Measurements from ENCODE around the gene DYRK4.

Gene DYRK4

GRCh38 chr12:4566474-4566873 lies 4.5 kb downstream of the DYRK4 start:
- H3K4me3 ChIP-seq (ENCODE audit: low read depth, low read length) = no peak overlapping the region
- peaks cover 7% of the 10 kb centered on the region; the same call in 1 of the 2 replicates for H3K4me1 ChIP-seq (ENCODE audit: control insufficient read depth, insufficient read depth, low read length)
- H3K36me3 ChIP-seq (ENCODE audit: control insufficient read depth, insufficient read depth, low read length) = no peaks in the 10 kb centered on the region
- H3K9ac ChIP-seq (ENCODE audit: low read depth, low read length) = no peak overlapping the region
- H3K27me3 ChIP-seq (ENCODE audit: control insufficient read depth, insufficient read depth, low read length) = peaks cover 18% of the 10 kb centered on the region
- no peak overlapping the region for H3K27ac ChIP-seq (ENCODE audit: low read depth, low read length)
- no peaks in the 10 kb centered on the region for H3K9me3 ChIP-seq (ENCODE audit: control insufficient read depth, insufficient read depth, low read length)

GRCh38 chr12:4567073-4567881 lies 5.3 kb downstream of the DYRK4 start:
- Histone ChIP-seq H3K4me1 (ENCODE audit: control insufficient read depth, insufficient read depth, low read length) (0 out of 2 replicates have a peak, but pooled peaks cover 3% of the 10 kb centered on the region), H3K4me3 (ENCODE audit: low read depth, low read length) (no peak overlapping the region), H3K27ac (ENCODE audit: low read depth, low read length) (no peak overlapping the region)

GRCh38 chr12:4569261-4569660 lies 7.3 kb downstream of the DYRK4 start:
- Histone ChIP-seq H3K9me3 (ENCODE audit: control insufficient read depth, insufficient read depth, low read length) (no peaks in the 10 kb centered on the region), H3K27me3 (ENCODE audit: control insufficient read depth, insufficient read depth, low read length) (no peaks in the 10 kb centered on the region), H3K4me3 (ENCODE audit: low read depth, low read length) (no peak overlapping the region), H3K4me1 (ENCODE audit: control insufficient read depth, insufficient read depth, low read length) (no peaks in the 10 kb centered on the region), H3K36me3 (ENCODE audit: control insufficient read depth, insufficient read depth, low read length) (no peaks in the 10 kb centered on the region), H3K27ac (ENCODE audit: low read depth, low read length) (no peak overlapping the region), H3K9ac (ENCODE audit: low read depth, low read length) (no peak overlapping the region)

More at GRCh38 chr12:4567073-4567881, 5.3 kb downstream of the DYRK4 start:
- H3K36me3 ChIP-seq (ENCODE audit: control insufficient read depth, insufficient read depth, low read length) = no peaks in the 10 kb centered on the region
- H3K9me3 ChIP-seq (ENCODE audit: control insufficient read depth, insufficient read depth, low read length) = no peaks in the 10 kb centered on the region
- no peak overlapping the region for H3K9ac ChIP-seq (ENCODE audit: low read depth, low read length)
- H3K27me3 ChIP-seq (ENCODE audit: control insufficient read depth, insufficient read depth, low read length) = peaks cover 17% of the 10 kb centered on the region

- no peak overlapping the region for H3K9ac ChIP-seq (ENCODE audit: low read depth, low read length)
- H3K4me3 ChIP-seq (ENCODE audit: low read depth, low read length) = no peak overlapping the region
These were observed 10.7 kb downstream of the DYRK4 start for GRCh38 chr12:4572680-4573079.

GRCh38 chr12:4579305-4580102 lies 17.5 kb downstream of the DYRK4 start:
- Histone ChIP-seq H3K9me3 (ENCODE audit: control insufficient read depth, insufficient read depth, low read length) (no peaks in the 10 kb centered on the region), H3K27me3 (ENCODE audit: control insufficient read depth, insufficient read depth, low read length) (no peaks in the 10 kb centered on the region), H3K9ac (ENCODE audit: low read depth, low read length) (no peak overlapping the region), H3K36me3 (ENCODE audit: control insufficient read depth, insufficient read depth, low read length) (no peaks in the 10 kb centered on the region), H3K27ac (ENCODE audit: low read depth, low read length) (no peak overlapping the region), H3K4me1 (ENCODE audit: control insufficient read depth, insufficient read depth, low read length) (no peaks in the 10 kb centered on the region), H3K4me3 (ENCODE audit: low read depth, low read length) (no peak overlapping the region)

More at GRCh38 chr12:4572680-4573079, 10.7 kb downstream of the DYRK4 start:
- Histone ChIP-seq H3K36me3 (ENCODE audit: control insufficient read depth, insufficient read depth, low read length) (no peaks in the 10 kb centered on the region), H3K4me1 (ENCODE audit: control insufficient read depth, insufficient read depth, low read length) (no peaks in the 10 kb centered on the region), H3K27ac (ENCODE audit: low read depth, low read length) (no peak overlapping the region), H3K27me3 (ENCODE audit: control insufficient read depth, insufficient read depth, low read length) (no peaks in the 10 kb centered on the region), H3K9me3 (ENCODE audit: control insufficient read depth, insufficient read depth, low read length) (no peaks in the 10 kb centered on the region)

GRCh38 chr12:4580281-4580688 lies 18.3 kb downstream of the DYRK4 start:
- Histone ChIP-seq H3K9ac (ENCODE audit: low read depth, low read length) (no peak overlapping the region), H3K27ac (ENCODE audit: low read depth, low read length) (no peak overlapping the region)

GRCh38 chr12:4584281-4584680 lies 22.3 kb downstream of the DYRK4 start:
- Histone ChIP-seq H3K4me1 (ENCODE audit: control insufficient read depth, insufficient read depth, low read length) (no peaks in the 10 kb centered on the region; the same call in 1 of the 2 replicates), H3K27ac (ENCODE audit: low read depth, low read length) (no peak overlapping the region), H3K36me3 (ENCODE audit: control insufficient read depth, insufficient read depth, low read length) (no peaks in the 10 kb centered on the region), H3K9ac (ENCODE audit: low read depth, low read length) (no peak overlapping the region), H3K9me3 (ENCODE audit: control insufficient read depth, insufficient read depth, low read length) (no peaks in the 10 kb centered on the region), H3K27me3 (ENCODE audit: control insufficient read depth, insufficient read depth, low read length) (no peaks in the 10 kb centered on the region), H3K4me3 (ENCODE audit: low read depth, low read length) (no peak overlapping the region)

More at GRCh38 chr12:4580281-4580688, 18.3 kb downstream of the DYRK4 start:
- no peaks in the 10 kb centered on the region for H3K9me3 ChIP-seq (ENCODE audit: control insufficient read depth, insufficient read depth, low read length)
- H3K4me1 ChIP-seq (ENCODE audit: control insufficient read depth, insufficient read depth, low read length) = no peaks in the 10 kb centered on the region
- H3K4me3 ChIP-seq (ENCODE audit: low read depth, low read length) = no peak overlapping the region
- no peaks in the 10 kb centered on the region for H3K36me3 ChIP-seq (ENCODE audit: control insufficient read depth, insufficient read depth, low read length)
- no peaks in the 10 kb centered on the region for H3K27me3 ChIP-seq (ENCODE audit: control insufficient read depth, insufficient read depth, low read length)

GRCh38 chr12:4584896-4585295 lies 22.9 kb downstream of the DYRK4 start:
- Histone ChIP-seq H3K27ac (ENCODE audit: low read depth, low read length) (no peak overlapping the region), H3K4me1 (ENCODE audit: control insufficient read depth, insufficient read depth, low read length) (no peaks in the 10 kb centered on the region; the same call in 1 of the 2 replicates), H3K9me3 (ENCODE audit: control insufficient read depth, insufficient read depth, low read length) (no peaks in the 10 kb centered on the region), H3K27me3 (ENCODE audit: control insufficient read depth, insufficient read depth, low read length) (no peaks in the 10 kb centered on the region), H3K9ac (ENCODE audit: low read depth, low read length) (no peak overlapping the region), H3K4me3 (ENCODE audit: low read depth, low read length) (no peak overlapping the region), H3K36me3 (ENCODE audit: control insufficient read depth, insufficient read depth, low read length) (no peaks in the 10 kb centered on the region)

- H3K9ac ChIP-seq (ENCODE audit: low read depth, low read length) = no peak overlapping the region
These were observed 24.5 kb downstream of the DYRK4 start for GRCh38 chr12:4586500-4586899.

GRCh38 chr12:4587108-4587507 lies 25.1 kb downstream of the DYRK4 start:
- Histone ChIP-seq H3K4me3 (ENCODE audit: low read depth, low read length) (no peak overlapping the region), H3K36me3 (ENCODE audit: control insufficient read depth, insufficient read depth, low read length) (no peaks in the 10 kb centered on the region), H3K27ac (ENCODE audit: low read depth, low read length) (no peak overlapping the region), H3K9me3 (ENCODE audit: control insufficient read depth, insufficient read depth, low read length) (no peaks in the 10 kb centered on the region), H3K9ac (ENCODE audit: low read depth, low read length) (no peak overlapping the region), H3K27me3 (ENCODE audit: control insufficient read depth, insufficient read depth, low read length) (no peaks in the 10 kb centered on the region), H3K4me1 (ENCODE audit: control insufficient read depth, insufficient read depth, low read length) (no peaks in the 10 kb centered on the region; the same call in 1 of the 2 replicates)

More at GRCh38 chr12:4586500-4586899, 24.5 kb downstream of the DYRK4 start:
- Histone ChIP-seq H3K4me1 (ENCODE audit: control insufficient read depth, insufficient read depth, low read length) (no peaks in the 10 kb centered on the region; the same call in 1 of the 2 replicates), H3K27me3 (ENCODE audit: control insufficient read depth, insufficient read depth, low read length) (no peaks in the 10 kb centered on the region), H3K27ac (ENCODE audit: low read depth, low read length) (no peak overlapping the region), H3K36me3 (ENCODE audit: control insufficient read depth, insufficient read depth, low read length) (no peaks in the 10 kb centered on the region), H3K9me3 (ENCODE audit: control insufficient read depth, insufficient read depth, low read length) (no peaks in the 10 kb centered on the region), H3K4me3 (ENCODE audit: low read depth, low read length) (no peak overlapping the region)

GRCh38 chr12:4588916-4589315 lies 26.9 kb downstream of the DYRK4 start:
- Histone ChIP-seq H3K4me3 (ENCODE audit: low read depth, low read length) (no peak overlapping the region), H3K36me3 (ENCODE audit: control insufficient read depth, insufficient read depth, low read length) (no peaks in the 10 kb centered on the region), H3K9ac (ENCODE audit: low read depth, low read length) (no peak overlapping the region), H3K27me3 (ENCODE audit: control insufficient read depth, insufficient read depth, low read length) (no peaks in the 10 kb centered on the region), H3K27ac (ENCODE audit: low read depth, low read length) (no peak overlapping the region), H3K9me3 (ENCODE audit: control insufficient read depth, insufficient read depth, low read length) (no peaks in the 10 kb centered on the region), H3K4me1 (ENCODE audit: control insufficient read depth, insufficient read depth, low read length) (no peaks in the 10 kb centered on the region; the same call in 1 of the 2 replicates)
